Activated T-helper 17 cell treated with anti-CD3 and anti-CD28 coated beads, Interleukin-2, amount 50 U/mL, for 72 hours (primary cell): Measurements from ENCODE around the gene PIK3R1. TPM values are rescaled to one million over a fixed set of nuclear protein-coding genes. Genes with fewer than 3 reads are reported as not detected.

Experiments used
- ATAC-seq: fragments of 150-1000 bp; cut with Tn5 transposase; replicated peaks from 2 replicates; pipeline ENCODE4 v1.10.0; 2021; ENCODE audit warnings: mild to moderate bottlenecking, moderate library complexity
- H3K27ac Mint-ChIP-seq: one replicate; pipeline ENCODE4 v1.8.0; 2022; ENCODE audit warnings: mixed read lengths
- H3K27me3 Mint-ChIP-seq: one replicate; pipeline ENCODE4 v1.8.0; 2022; ENCODE audit warnings: mixed read lengths
- H3K36me3 Mint-ChIP-seq: one replicate; pipeline ENCODE4 v1.8.0; 2022; ENCODE audit warnings: low read depth, mild to moderate bottlenecking, mixed read lengths
- H3K4me1 Mint-ChIP-seq: one replicate; pipeline ENCODE4 v1.8.0; 2022; ENCODE audit warnings: mixed read lengths
- H3K4me3 Mint-ChIP-seq: one replicate; pipeline ENCODE4 v1.8.0; 2022; ENCODE audit warnings: mild to moderate bottlenecking, mixed read lengths
- H3K9me3 Mint-ChIP-seq: one replicate; pipeline ENCODE4 v1.8.0; 2022; ENCODE audit warnings: mixed read lengths
- total RNA-seq, 2 donors: library from RNA; stranded (reverse); gene quantifications; one replicate each; pipeline ENCODE4 v1.2.3, GENCODE V29; 2022

PIK3R1 gene
- total RNA-seq, 2 donors from 2014 or later, result 47.5 to 57.0 TPM

GRCh38 chr5:68305223-68305870 is 89.8 kb downstream of the PIK3R1 start:
- Mint-ChIP-seq H3K9me3 (no peaks in the 10 kb centered on the region), H3K27me3 (no peaks in the 10 kb centered on the region), H3K36me3 (peaks cover 17% of the 10 kb centered on the region), H3K4me3 (no peak overlapping the region), H3K4me1 (peaks cover 16% of the 10 kb centered on the region), H3K27ac (no peak overlapping the region)
- ATAC-seq, result no peak

- Mint-ChIP-seq H3K27me3 (no peaks in the 10 kb centered on the region), H3K4me3 (no peak overlapping the region), H3K4me1 (peaks cover 16% of the 10 kb centered on the region), H3K36me3 (peaks cover 9% of the 10 kb centered on the region), H3K9me3 (no peaks in the 10 kb centered on the region), H3K27ac (no peak overlapping the region)
- no peak for ATAC-seq
Measured at GRCh38 chr5:68306361-68307014, 90.9 kb downstream of the PIK3R1 start.

- no peaks in the 10 kb centered on the region for H3K9me3 Mint-ChIP-seq
- no peaks in the 10 kb centered on the region for H3K27me3 Mint-ChIP-seq
- no peak for ATAC-seq
- H3K27ac Mint-ChIP-seq, result no peak overlapping the region
- no peaks in the 10 kb centered on the region for H3K36me3 Mint-ChIP-seq
- H3K4me1 Mint-ChIP-seq, result peaks cover 10% of the 10 kb centered on the region
- no peak overlapping the region for H3K4me3 Mint-ChIP-seq
Measured at GRCh38 chr5:68313336-68313735, 97.8 kb downstream of the PIK3R1 start.

- H3K27me3 Mint-ChIP-seq, result no peaks in the 10 kb centered on the region
Measured at GRCh38 chr5:68314465-68314864, 98.9 kb downstream of the PIK3R1 start.

GRCh38 chr5:68315679-68316271 is 100.2 kb downstream of the PIK3R1 start:
- no peaks in the 10 kb centered on the region for H3K36me3 Mint-ChIP-seq
- ATAC-seq, result peak; percentile 100
- H3K27me3 Mint-ChIP-seq, result no peaks in the 10 kb centered on the region
- H3K27ac Mint-ChIP-seq, result peak overlapping the region; percentile 64
- H3K4me3 Mint-ChIP-seq, result peak overlapping the region; percentile 48
- peaks cover 10% of the 10 kb centered on the region for H3K4me1 Mint-ChIP-seq
- no peaks in the 10 kb centered on the region for H3K9me3 Mint-ChIP-seq

More at GRCh38 chr5:68314465-68314864, 98.9 kb downstream of the PIK3R1 start:
- Mint-ChIP-seq H3K27ac (no peak overlapping the region), H3K4me1 (peaks cover 10% of the 10 kb centered on the region), H3K36me3 (no peaks in the 10 kb centered on the region), H3K4me3 (no peak overlapping the region), H3K9me3 (no peaks in the 10 kb centered on the region)
- ATAC-seq, result no peak

GRCh38 chr5:68316469-68316868 is 100.9 kb downstream of the PIK3R1 start:
- Mint-ChIP-seq H3K27me3 (no peaks in the 10 kb centered on the region), H3K36me3 (no peaks in the 10 kb centered on the region), H3K27ac (no peak overlapping the region), H3K4me3 (no peak overlapping the region), H3K9me3 (no peaks in the 10 kb centered on the region), H3K4me1 (peaks cover 10% of the 10 kb centered on the region)
- no peak for ATAC-seq

GRCh38 chr5:68317646-68318045 is 102.1 kb downstream of the PIK3R1 start:
- Mint-ChIP-seq H3K27me3 (no peaks in the 10 kb centered on the region), H3K36me3 (no peaks in the 10 kb centered on the region), H3K27ac (no peak overlapping the region), H3K4me3 (no peak overlapping the region), H3K4me1 (peaks cover 10% of the 10 kb centered on the region), H3K9me3 (no peaks in the 10 kb centered on the region)
- no peak for ATAC-seq

GRCh38 chr5:68318955-68319705 is 103.6 kb downstream of the PIK3R1 start:
- no peaks in the 10 kb centered on the region for H3K9me3 Mint-ChIP-seq
- H3K4me1 Mint-ChIP-seq, result peaks cover 10% of the 10 kb centered on the region
- H3K4me3 Mint-ChIP-seq, result no peak overlapping the region
- H3K36me3 Mint-ChIP-seq, result no peaks in the 10 kb centered on the region
- no peak for ATAC-seq
- H3K27ac Mint-ChIP-seq, result peak overlapping the region; percentile 17
- H3K27me3 Mint-ChIP-seq, result no peaks in the 10 kb centered on the region

GRCh38 chr5:68319706-68320412 is 104.3 kb downstream of the PIK3R1 start:
- no peak for ATAC-seq

GRCh38 chr5:68320413-68320986 is 104.9 kb downstream of the PIK3R1 start:
- Mint-ChIP-seq H3K4me3 (no peak overlapping the region), H3K36me3 (no peaks in the 10 kb centered on the region), H3K4me1 (peaks cover 14% of the 10 kb centered on the region)

More at GRCh38 chr5:68319706-68320412, 104.3 kb downstream of the PIK3R1 start:
- Mint-ChIP-seq H3K36me3 (no peaks in the 10 kb centered on the region), H3K9me3 (no peaks in the 10 kb centered on the region), H3K4me3 (no peak overlapping the region), H3K4me1 (peaks cover 13% of the 10 kb centered on the region), H3K27me3 (peaks cover 3% of the 10 kb centered on the region), H3K27ac (peak overlapping the region; percentile 17)

GRCh38 chr5:68325065-68325580 is 109.6 kb downstream of the PIK3R1 start:
- no peaks in the 10 kb centered on the region for H3K36me3 Mint-ChIP-seq
- no peak overlapping the region for H3K27ac Mint-ChIP-seq
- H3K4me1 Mint-ChIP-seq, result peaks cover 9% of the 10 kb centered on the region
- ATAC-seq, result no peak
- peaks cover 7% of the 10 kb centered on the region for H3K9me3 Mint-ChIP-seq
- H3K4me3 Mint-ChIP-seq, result no peak overlapping the region
- peaks cover 17% of the 10 kb centered on the region for H3K27me3 Mint-ChIP-seq

More at GRCh38 chr5:68320413-68320986, 104.9 kb downstream of the PIK3R1 start:
- Mint-ChIP-seq H3K27ac (no peak overlapping the region), H3K27me3 (peaks cover 9% of the 10 kb centered on the region), H3K9me3 (peaks cover 4% of the 10 kb centered on the region)
- ATAC-seq, result no peak

GRCh38 chr5:68329554-68330255 is 114.1 kb downstream of the PIK3R1 start:
- H3K9me3 Mint-ChIP-seq, result peaks cover 7% of the 10 kb centered on the region
- no peaks in the 10 kb centered on the region for H3K36me3 Mint-ChIP-seq
- H3K4me3 Mint-ChIP-seq, result no peak overlapping the region
- H3K4me1 Mint-ChIP-seq, result peaks cover 7% of the 10 kb centered on the region
- H3K27me3 Mint-ChIP-seq, result peaks cover 15% of the 10 kb centered on the region
- no peak for ATAC-seq
- no peak overlapping the region for H3K27ac Mint-ChIP-seq

GRCh38 chr5:68330574-68330973 is 115.0 kb downstream of the PIK3R1 start:
- ATAC-seq, result no peak
- H3K4me3 Mint-ChIP-seq, result no peak overlapping the region

More at GRCh38 chr5:68330574-68330973, 115.0 kb downstream of the PIK3R1 start:
- H3K27ac Mint-ChIP-seq, result no peak overlapping the region
- peaks cover 8% of the 10 kb centered on the region for H3K27me3 Mint-ChIP-seq
- no peaks in the 10 kb centered on the region for H3K36me3 Mint-ChIP-seq
- peaks cover 3% of the 10 kb centered on the region for H3K9me3 Mint-ChIP-seq
- H3K4me1 Mint-ChIP-seq, result no peaks in the 10 kb centered on the region
